Breast epithelium (tissue), 3 donors: ENCODE data around the gene CHN2.

Experiments
- CTCF ChIP-seq, 3 donors: fragments of 450-650 bp; IDR thresholded peaks; one replicate each; pipeline ENCODE4 v1.5.1; 2016 to 2017; ENCODE audit warnings: antibody characterized with exemption in 3 of 3, mild to moderate bottlenecking in 3 of 3, moderate library complexity in 3 of 3
- POLR2A ChIP-seq: fragments of 450-650 bp; IDR thresholded peaks from one replicate; pipeline ENCODE4 v1.6.1; 2016; ENCODE audit warnings: antibody characterized with exemption, mild to moderate bottlenecking, moderate library complexity

GRCh38 chr7:29412912-29413311, 218.3 kb downstream of the CHN2 start:
- TF ChIP-seq POLR2A = no peak
- TF ChIP-seq CTCF (IDR thresholded peaks at IDR 0.05) = no peak
